ENCODE measurements around the gene PPM1M.
A peak's percentile ranks its signal among the peaks of the same experiment; 100 is the strongest.

PPM1M gene

GRCh38 chr3:52245322-52246263 is at the start of gene PPM1M:
TSS of gene PPM1M (plus strand) at chr3:52245759. CDS start at chr3:52245825, 66 bp downstream.
- ChIA-PET CTCF (no interaction called here), POLR2A (interaction anchor here (0.6 to 1.0 kb wide), 3 partner anchors 8 to 33 kb away, joined by 3 read pairs; partner anchors contain the start of gene WDR82)
- Histone ChIP-seq H3K4me1 (ENCODE audit: control insufficient read depth, insufficient read depth, low read length) (no peaks in the 10 kb centered on the region; the same call in 1 of the 2 replicates), H3K36me3 (ENCODE audit: control insufficient read depth in 2 of 2, insufficient read depth in 1 of 2, low read length in 2 of 2) (peaks cover 0 to 28% of the 10 kb centered on the region in 2 experiments; a peak in 1 of 3 replicates), H3K9me3 (ENCODE audit: control insufficient read depth, insufficient read depth, low read depth, low read length) (no peaks in the 10 kb centered on the region), H3K4me3 (ENCODE audit: low read depth, low read length) (peak within 1 kb of the TSS; percentile 21), H3K27ac (ENCODE audit: extremely low read depth, low read depth, low read length) (peak within 1 kb of the TSS; percentile 68; the same call in 1 of the 2 replicates)
- TF ChIP-seq ZNF19 (tag by site-specific recombination; IDR thresholded peaks at IDR 0.05; ENCODE audit: low read depth): no peak
- TF ChIP-seq ZNF654 (tag by site-specific recombination; IDR thresholded peaks at IDR 0.05; ENCODE audit: low read depth): no peak
- TF ChIP-seq ZNF530 (tag by site-specific recombination; IDR thresholded peaks at IDR 0.05; ENCODE audit: low read depth): no peak
- TF ChIP-seq ZBTB7A (tag by site-specific recombination; IDR thresholded peaks at IDR 0.05; ENCODE audit: low read depth): no peak
- TF ChIP-seq SP3 (tag by site-specific recombination; IDR thresholded peaks at IDR 0.05): peak; percentile 32; the same call in 1 of the 2 replicates
- TF ChIP-seq OSR2 (tag by site-specific recombination; IDR thresholded peaks at IDR 0.05): no peak
- TF ChIP-seq MYNN (tag by site-specific recombination; IDR thresholded peaks at IDR 0.05; ENCODE audit: borderline replicate concordance): no peak
- TF ChIP-seq ZNF248 (tag by site-specific recombination; IDR thresholded peaks at IDR 0.05): no peak
- TF ChIP-seq ZNF292 (tag by site-specific recombination; IDR thresholded peaks at IDR 0.05; ENCODE audit: borderline replicate concordance, low read depth): no peak
- peak; percentile 97 for TF ChIP-seq SCRT2 (tag by site-specific recombination; IDR thresholded peaks at IDR 0.05)
- no peak for TF ChIP-seq ZNF2 (tag by site-specific recombination; IDR thresholded peaks at IDR 0.05)
- TF ChIP-seq ZNF510 (tag by site-specific recombination; IDR thresholded peaks at IDR 0.05; ENCODE audit: insufficient replicate concordance): no peak
- TF ChIP-seq ZNF148 (tag by site-specific recombination; IDR thresholded peaks at IDR 0.05; ENCODE audit: borderline replicate concordance): no peak
- TF ChIP-seq ZBTB10 (tag by site-specific recombination; IDR thresholded peaks at IDR 0.05): no peak
- peak; percentile 76; the same call in 1 of the 2 replicates for TF ChIP-seq SCRT1 (tag by site-specific recombination; IDR thresholded peaks at IDR 0.05; ENCODE audit: borderline replicate concordance)
- no peak for TF ChIP-seq PRDM10 (tag by site-specific recombination; IDR thresholded peaks at IDR 0.05)
- no peak for TF ChIP-seq HOXA7 (CRISPR knock-in tag; IDR thresholded peaks at IDR 0.05; ENCODE audit: borderline replicate concordance)
- peak; percentile 66 for TF ChIP-seq SP2 (tag by site-specific recombination; IDR thresholded peaks at IDR 0.05)
- peak; percentile 83; the same call in 1 of the 2 replicates for TF ChIP-seq ZBTB20 (tag by site-specific recombination; IDR thresholded peaks at IDR 0.05)
- TF ChIP-seq ZBTB26 (tag by site-specific recombination; optimal IDR thresholded peaks at IDR 0.05): peak; percentile 55
- peak; percentile 61 for TF ChIP-seq ZNF335 (tag by site-specific recombination; conservative IDR thresholded peaks at IDR 0.05)
- peak; percentile 52 for TF ChIP-seq GLIS2 (tag by site-specific recombination; IDR thresholded peaks at IDR 0.05)
- no peak for TF ChIP-seq ZNF473 (tag by site-specific recombination; IDR thresholded peaks at IDR 0.05)
- no peak for TF ChIP-seq ZNF629 (tag by site-specific recombination; IDR thresholded peaks at IDR 0.05)
- peak; percentile 25; the same call in 1 of the 2 replicates for TF ChIP-seq KLF9 (tag by site-specific recombination; IDR thresholded peaks at IDR 0.05; ENCODE audit: low read depth)
- TF ChIP-seq GLI4 (tag by site-specific recombination; IDR thresholded peaks at IDR 0.05): no peak
- TF ChIP-seq HOXC10 (CRISPR knock-in tag; IDR thresholded peaks at IDR 0.05): no peak

Data from HEK293 (cell line).